SU-DHL-6 (cell line): Measurements from ENCODE around the gene TAF10.

Source experiments
- H2AFZ ChIP-seq: fragments of 200-600 bp; sonication (generic); 2 replicates; pipeline ENCODE4 v1.6.1; 2014; ENCODE audit warnings: low read depth, mild to moderate bottlenecking, moderate library complexity, mixed read lengths, antibody characterized with exemption, low read length; ENCODE audit not compliant: severe bottlenecking
- H3F3A ChIP-seq: fragments of 200-600 bp; shearing (Covaris generic); 2 replicates; pipeline ENCODE4 v1.6.0; 2016; ENCODE audit warnings: antibody characterized with exemption, mild to moderate bottlenecking; ENCODE audit not compliant: insufficient read depth
- H3K27ac ChIP-seq: fragments of 200-600 bp; sonication (generic); 2 replicates; pipeline ENCODE4 v1.5.1; 2016; ENCODE audit warnings: low read depth, mild to moderate bottlenecking, low read length, moderate library complexity, mixed read lengths
- H3K27me3 ChIP-seq: fragments of 200-600 bp; sonication (generic), shearing (Covaris generic); 2 replicates; pipeline ENCODE4 v1.6.0; 2014; ENCODE audit warnings: mild to moderate bottlenecking, low read length
- H3K36me3 ChIP-seq: fragments of 200-600 bp; sonication (generic); 2 replicates; pipeline ENCODE4 v1.6.1; 2014; ENCODE audit warnings: mild to moderate bottlenecking, low read length, mixed read lengths
- H3K4me2 ChIP-seq: fragments of 300-600, 200-600 bp; shearing (Covaris generic), sonication (generic); 2 replicates; pipeline ENCODE4 v1.6.0; 2014; ENCODE audit warnings: low read length, low read depth, mild to moderate bottlenecking; ENCODE audit not compliant: poor library complexity, severe bottlenecking
- H3K4me3 ChIP-seq: fragments of 200-600 bp; sonication (generic); 2 replicates; pipeline ENCODE4 v1.5.1; 2014; ENCODE audit warnings: antibody characterized with exemption, low read length, mild to moderate bottlenecking, mixed read lengths; ENCODE audit not compliant: insufficient read depth, poor library complexity, severe bottlenecking
- H3K79me2 ChIP-seq: fragments of 200-600 bp; sonication (generic); 2 replicates; pipeline ENCODE4 v1.6.1; 2014; ENCODE audit warnings: mild to moderate bottlenecking, low read length, moderate library complexity; ENCODE audit not compliant: insufficient read depth
- H3K9ac ChIP-seq: fragments of 200-600 bp; sonication (generic); 2 replicates; pipeline ENCODE4 v1.7.0; 2014; ENCODE audit warnings: mild to moderate bottlenecking, low read length
- H3K9me2 ChIP-seq: fragments of 200-600 bp; sonication (generic); replicated peaks from 2 replicates; pipeline ENCODE4 v1.6.1; 2014; ENCODE audit warnings: low read length; ENCODE audit not compliant: insufficient read depth
- H3K9me3 ChIP-seq: fragments of 200-600 bp; sonication (generic); 2 replicates; pipeline ENCODE4 v1.6.1; 2014; ENCODE audit warnings: low read length, mixed read lengths; ENCODE audit not compliant: insufficient read depth
- H4K20me1 ChIP-seq: fragments of 200-600 bp; sonication (generic); 2 replicates; pipeline ENCODE4 v1.6.1; 2014; ENCODE audit warnings: low read depth, mild to moderate bottlenecking, antibody characterized with exemption, low read length, moderate library complexity, mixed read lengths
- CTCF ChIP-seq: fragments of 200-600 bp; sonication (generic); IDR thresholded peaks from one replicate; pipeline ENCODE4 v1.5.1; 2017; ENCODE audit warnings: antibody characterized with exemption, mild to moderate bottlenecking, low read length, moderate library complexity; ENCODE audit not compliant: insufficient read depth, poor library complexity, severe bottlenecking
- EZH2phosphoT487 ChIP-seq: fragments of 200-600 bp; sonication (generic), shearing (Covaris generic); conservative IDR thresholded peaks from 2 replicates; pipeline ENCODE4 v1.6.1; 2018; ENCODE audit warnings: mild to moderate bottlenecking, antibody characterized with exemption, low read length, moderate library complexity, mixed read lengths

TAF10 gene

GRCh38 chr11:6567371-6567745, 44.7 kb downstream of the TAF10 start:
- Histone ChIP-seq H3K27me3 (no peaks in the 10 kb centered on the region), H3F3A (no peaks in the 10 kb centered on the region), H2AFZ (no peak overlapping the region), H4K20me1 (no peaks in the 10 kb centered on the region), H3K9me3 (no peaks in the 10 kb centered on the region), H3K4me2 (no peak overlapping the region), H3K9me2 (no peaks in the 10 kb centered on the region), H3K27ac (no peak overlapping the region), H3K9ac (no peak overlapping the region), H3K79me2 (no peaks in the 10 kb centered on the region), H3K4me3 (no peak overlapping the region), H3K36me3 (no peaks in the 10 kb centered on the region)
- TF ChIP-seq CTCF, result no peak
- no peak for TF ChIP-seq EZH2phosphoT487

- TF ChIP-seq EZH2phosphoT487, result no peak
- TF ChIP-seq CTCF, result no peak
- H3K9ac ChIP-seq, result no peak overlapping the region
- no peaks in the 10 kb centered on the region for H4K20me1 ChIP-seq
- no peaks in the 10 kb centered on the region for H3K9me3 ChIP-seq
- H3K36me3 ChIP-seq, result no peaks in the 10 kb centered on the region
- no peaks in the 10 kb centered on the region for H3K9me2 ChIP-seq
- H3K4me2 ChIP-seq, result no peak overlapping the region
- H3F3A ChIP-seq, result no peaks in the 10 kb centered on the region
- H3K27me3 ChIP-seq, result no peaks in the 10 kb centered on the region
- no peak overlapping the region for H3K4me3 ChIP-seq
- no peak overlapping the region for H2AFZ ChIP-seq
- no peaks in the 10 kb centered on the region for H3K79me2 ChIP-seq
- no peak overlapping the region for H3K27ac ChIP-seq
These were observed 45.2 kb downstream of the TAF10 start for GRCh38 chr11:6566704-6567370.

- H3K79me2 ChIP-seq, result no peaks in the 10 kb centered on the region
- no peak overlapping the region for H3K27ac ChIP-seq
- H3K9me2 ChIP-seq, result no peaks in the 10 kb centered on the region
- H2AFZ ChIP-seq, result no peak overlapping the region
- H3K27me3 ChIP-seq, result no peaks in the 10 kb centered on the region
- no peaks in the 10 kb centered on the region for H3F3A ChIP-seq
- no peak for TF ChIP-seq EZH2phosphoT487
- TF ChIP-seq CTCF, result no peak
- no peaks in the 10 kb centered on the region for H3K36me3 ChIP-seq
- no peak overlapping the region for H3K4me2 ChIP-seq
- no peaks in the 10 kb centered on the region for H3K9me3 ChIP-seq
- H4K20me1 ChIP-seq, result no peaks in the 10 kb centered on the region
- H3K4me3 ChIP-seq, result no peak overlapping the region
- H3K9ac ChIP-seq, result no peak overlapping the region
These were observed 45.9 kb downstream of the TAF10 start for GRCh38 chr11:6565988-6566703.
